ENCODE results near the gene ASTE1. TPM values are rescaled to one million over a fixed set of nuclear protein-coding genes. Genes with fewer than 3 reads are reported as not detected.

The ASTE1 gene
- total RNA-seq, 2 experiments from 2014 or later = 13.7 to 15.1 TPM

- DNase-seq = no peak
- Mint-ChIP-seq H3K36me3 (ENCODE audit: low read depth) (peaks cover 69% of the 10 kb centered on the region), H3K4me1 (no peaks in the 10 kb centered on the region), H3K27me3 (no peaks in the 10 kb centered on the region), H3K4me3 (no peak overlapping the region), H3K27ac (no peak overlapping the region), H3K9me3 (no peaks in the 10 kb centered on the region)
- ChIA-PET CTCF (no interaction called here), POLR2A (no interaction called here)
These were observed 58.4 kb downstream of the ASTE1 start for GRCh38 chr3:130968221-130968620.

GRCh38 chr3:130967281-130967680 is 59.3 kb downstream of the ASTE1 start:
- H3K4me1 Mint-ChIP-seq = no peaks in the 10 kb centered on the region
- POLR2A ChIA-PET = no interaction called here
- H3K27me3 Mint-ChIP-seq = no peaks in the 10 kb centered on the region
- no peak overlapping the region for H3K27ac Mint-ChIP-seq
- DNase-seq = no peak
- CTCF ChIA-PET = no interaction called here
- peaks cover 62% of the 10 kb centered on the region for H3K36me3 Mint-ChIP-seq (ENCODE audit: low read depth)
- no peaks in the 10 kb centered on the region for H3K9me3 Mint-ChIP-seq
- no peak overlapping the region for H3K4me3 Mint-ChIP-seq

- peaks cover 51% of the 10 kb centered on the region for H3K36me3 Mint-ChIP-seq (ENCODE audit: low read depth)
- POLR2A ChIA-PET = no interaction called here
- CTCF ChIA-PET = interaction anchor here (1.2 kb wide), 1 partner anchor 39 kb away, joined by 3 read pairs; no protein-coding TSS in a partner anchor
These were observed 62.7 kb downstream of the ASTE1 start for GRCh38 chr3:130963878-130964277.

More at GRCh38 chr3:130963878-130964277, 62.7 kb downstream of the ASTE1 start:
- Mint-ChIP-seq H3K27ac (no peak overlapping the region), H3K4me3 (no peak overlapping the region), H3K27me3 (no peaks in the 10 kb centered on the region), H3K4me1 (no peaks in the 10 kb centered on the region), H3K9me3 (no peaks in the 10 kb centered on the region)
- DNase-seq = no peak

Other genes with a start within 250 kb of the ASTE1 start
- gene ATP2C1, start 132.7 kb downstream of the ASTE1 start, total RNA-seq = 10 to 100 TPM; 58.4 to 58.5 TPM
- 1 to 10 TPM; 1.1 to 1.6 TPM for gene NEK11, start 52 bp upstream of the ASTE1 start, total RNA-seq